HG03457 (cell line): ENCODE results near the gene FMN1.

ENCODE experiments used
- ATAC-seq: cut with Tn5 transposase; IDR thresholded peaks from one replicate; pipeline ENCODE4 v1.9.1; 2021; ENCODE audit warnings: moderate number of reproducible peaks; ENCODE audit not compliant: unreplicated experiment

The FMN1 gene

DNA sequence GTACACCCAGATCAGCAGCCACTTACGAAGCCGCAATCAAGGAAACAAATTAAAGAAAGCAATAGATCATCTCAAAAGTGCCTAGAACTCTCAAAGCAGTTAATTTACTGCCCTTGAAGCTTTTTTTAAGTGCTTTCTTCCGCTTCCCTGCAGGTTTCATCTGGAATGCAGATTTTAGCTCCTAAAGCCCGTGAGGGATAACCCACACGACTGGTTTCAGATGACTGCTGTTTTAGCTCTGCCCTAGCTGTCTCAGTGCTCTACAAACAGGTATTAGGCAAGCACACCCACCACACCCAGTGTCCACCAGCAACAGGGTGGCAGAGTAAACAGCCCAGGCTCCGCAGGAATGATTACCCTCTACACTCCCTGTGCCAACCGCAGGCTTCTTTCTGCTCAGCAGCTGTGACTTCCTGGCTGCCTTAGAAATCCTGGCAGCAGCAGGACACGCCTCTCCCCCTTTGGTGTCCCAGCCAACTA, 126.0 kb downstream of the FMN1 start:
- no peak for ATAC-seq

DNA sequence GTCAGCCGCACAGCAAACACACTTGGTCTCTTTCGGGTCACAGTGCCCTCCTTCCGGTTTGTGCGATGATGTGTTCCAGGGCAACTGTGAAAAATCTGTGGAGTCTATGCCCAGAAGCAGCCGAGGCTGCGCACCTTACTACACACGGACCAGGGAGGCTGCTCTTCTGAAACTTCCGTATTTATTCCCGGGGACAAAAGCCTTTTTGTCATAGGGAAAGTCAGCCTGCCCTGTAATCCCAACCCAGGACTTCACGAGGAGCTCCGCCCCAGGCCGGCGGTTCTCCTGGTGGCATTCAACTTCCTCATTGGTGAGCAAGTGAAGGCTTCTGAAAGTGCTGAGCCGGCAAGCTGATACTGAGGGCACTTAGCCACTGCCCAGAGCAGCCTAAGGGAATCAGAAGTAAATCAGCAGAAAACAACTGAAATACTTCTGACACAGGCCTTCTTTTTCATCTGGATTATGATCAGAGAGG, 126.5 kb downstream of the FMN1 start:
- peak; percentile 57 for ATAC-seq

DNA sequence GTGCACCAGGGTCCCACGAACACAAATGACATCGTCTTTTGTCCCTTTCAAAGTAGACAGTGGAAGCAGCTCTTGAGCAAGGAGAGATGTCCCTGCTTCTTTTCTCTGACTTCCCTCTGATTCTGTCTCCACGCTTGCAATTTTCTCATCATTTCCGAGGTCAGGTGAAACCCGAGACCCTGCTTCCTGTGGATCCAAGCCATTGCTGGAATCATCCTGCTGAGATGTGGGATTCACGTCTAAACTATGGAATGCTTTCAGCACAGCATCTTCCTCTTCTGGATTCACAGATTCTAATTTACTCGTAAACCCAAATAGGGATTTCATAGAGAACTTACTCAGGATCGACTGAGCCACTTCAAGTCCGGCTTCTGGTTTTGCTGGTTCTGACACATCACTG, 127.1 kb downstream of the FMN1 start:
- no peak for ATAC-seq

DNA sequence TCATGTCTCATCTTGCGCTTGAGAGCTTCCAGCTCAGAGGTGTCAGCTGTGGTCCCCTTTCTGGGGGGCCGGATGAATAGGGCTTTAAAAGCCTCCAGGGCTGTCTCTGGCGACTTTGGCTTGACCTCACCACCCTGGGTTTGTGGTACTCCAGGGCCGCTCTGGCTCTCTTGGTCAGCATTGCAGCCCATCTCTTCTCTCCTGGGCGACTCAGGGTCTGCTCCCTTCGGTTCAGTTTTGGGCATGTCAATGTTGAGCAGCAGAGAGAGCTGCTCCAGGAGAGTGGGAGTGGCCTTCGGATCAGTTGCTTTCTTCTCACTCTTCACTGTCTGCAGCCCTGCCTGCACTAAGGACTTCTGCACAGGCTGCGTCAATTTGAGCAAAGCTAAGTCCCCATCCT, 127.9 kb downstream of the FMN1 start:
- no peak for ATAC-seq

DNA sequence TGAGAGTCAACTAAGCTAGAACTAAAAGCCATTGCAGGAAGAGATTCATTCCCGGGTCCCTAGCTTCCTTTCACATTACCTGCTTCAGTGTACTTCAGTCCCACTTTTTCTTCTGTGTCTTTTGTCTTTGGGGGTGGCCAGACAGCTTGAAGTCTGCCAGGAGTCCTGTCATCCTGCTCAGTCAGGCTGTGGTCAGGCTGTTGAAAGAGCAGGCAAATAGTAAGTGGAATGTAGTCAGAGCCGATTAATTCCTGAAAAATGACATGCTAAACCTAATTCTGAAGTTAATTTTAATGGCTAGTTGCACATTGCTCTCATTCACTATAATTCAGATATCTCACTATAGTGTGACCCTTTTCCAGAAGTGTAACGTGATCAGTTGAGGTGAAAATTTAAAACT, 129.6 kb downstream of the FMN1 start:
- no peak for ATAC-seq

DNA sequence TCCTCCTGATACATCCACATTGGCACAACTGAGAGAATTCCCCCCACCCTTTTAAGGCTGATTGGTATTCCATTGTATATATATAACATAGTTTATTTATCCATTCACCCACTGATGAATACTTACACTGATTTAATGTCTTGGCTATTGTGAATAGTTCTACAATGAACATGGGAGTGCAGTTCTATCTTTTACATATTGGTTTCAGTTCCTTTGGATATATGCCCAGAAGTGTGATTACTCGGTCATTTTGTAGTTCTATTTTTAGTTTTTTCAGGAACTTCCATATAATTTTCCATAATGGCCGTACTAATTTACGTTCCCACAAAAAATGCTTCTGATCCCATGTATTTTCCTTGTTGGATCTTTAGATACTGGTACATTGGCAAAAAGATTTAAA, 135.3 kb downstream of the FMN1 start:
- no peak for ATAC-seq

DNA sequence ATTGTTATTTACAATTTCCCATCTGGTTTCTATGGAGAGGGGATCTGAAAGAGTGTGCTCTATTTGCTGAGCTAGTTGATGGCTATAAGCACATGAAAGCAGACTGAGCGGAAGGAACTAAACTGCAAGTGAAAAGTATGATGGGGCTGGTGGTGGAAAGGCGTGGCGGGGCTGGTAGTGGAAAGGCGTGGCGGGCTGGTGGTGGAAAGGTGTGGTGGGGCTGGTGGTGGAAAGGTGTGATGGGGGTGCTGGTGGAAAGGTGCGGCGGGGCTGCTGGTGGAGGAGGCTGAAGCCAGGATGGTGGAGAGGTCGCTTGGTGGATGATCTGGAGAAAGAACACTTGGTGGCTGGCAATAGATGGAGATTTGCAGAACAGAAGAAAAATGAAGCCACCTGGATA, 136.7 kb downstream of the FMN1 start:
- no peak for ATAC-seq

DNA sequence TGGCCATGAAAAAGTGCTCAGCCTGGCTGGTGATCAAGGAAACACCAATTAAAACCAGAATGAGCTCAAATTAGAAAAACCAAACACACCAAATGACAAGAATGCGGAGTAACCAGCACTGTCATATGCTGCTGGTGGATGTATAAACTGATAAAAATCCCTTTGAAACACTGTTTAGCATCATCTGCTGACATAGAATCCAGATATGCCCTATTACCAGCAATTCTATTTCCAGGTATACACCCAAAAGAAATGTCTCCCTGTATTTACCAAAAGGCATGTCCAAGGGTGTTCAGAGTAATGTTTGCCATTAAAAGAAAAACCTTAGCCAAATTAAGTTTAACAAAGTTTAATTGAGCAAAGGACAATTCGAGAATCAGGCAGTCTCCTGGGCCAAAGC, 138.6 kb downstream of the FMN1 start:
- no peak for ATAC-seq

DNA sequence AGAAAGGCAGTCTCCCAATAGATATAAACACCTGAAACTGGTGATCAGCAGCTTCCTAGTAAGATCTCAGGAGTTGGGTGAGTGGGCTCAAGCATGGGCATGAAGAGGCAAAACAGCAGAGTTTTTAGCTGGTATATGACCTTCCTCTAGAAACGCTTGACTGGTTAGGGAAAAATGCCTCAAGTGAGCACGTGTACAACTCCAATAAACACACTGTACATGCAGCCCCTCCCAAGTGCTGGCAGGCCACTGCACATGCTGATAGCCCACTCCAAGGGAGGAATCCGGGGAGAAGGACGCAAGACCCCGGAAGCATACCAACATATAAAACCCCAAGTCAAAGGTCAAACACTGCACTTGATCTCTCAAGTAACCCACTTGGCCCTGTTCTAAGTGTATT, 143.0 kb downstream of the FMN1 start:
- ATAC-seq: no peak

DNA sequence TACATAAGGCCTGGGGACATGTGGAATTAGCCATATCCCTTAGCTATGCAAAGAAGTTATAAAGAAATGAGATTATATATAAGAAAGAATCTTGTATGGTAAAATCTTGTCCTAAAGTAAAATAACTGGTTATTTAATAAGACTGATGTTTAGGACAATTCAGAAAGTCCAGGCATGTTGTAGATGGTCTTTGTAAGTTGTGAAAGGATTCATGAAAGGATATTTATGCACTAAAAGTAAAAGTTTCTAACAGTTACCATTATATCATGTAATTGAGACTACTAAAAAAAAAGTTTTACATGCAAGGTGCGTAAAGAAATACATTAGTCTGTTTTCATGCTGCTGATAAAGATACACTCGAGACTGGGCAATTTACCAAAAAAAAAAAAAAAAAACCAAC, 146.3 kb downstream of the FMN1 start:
- ATAC-seq: no peak

DNA sequence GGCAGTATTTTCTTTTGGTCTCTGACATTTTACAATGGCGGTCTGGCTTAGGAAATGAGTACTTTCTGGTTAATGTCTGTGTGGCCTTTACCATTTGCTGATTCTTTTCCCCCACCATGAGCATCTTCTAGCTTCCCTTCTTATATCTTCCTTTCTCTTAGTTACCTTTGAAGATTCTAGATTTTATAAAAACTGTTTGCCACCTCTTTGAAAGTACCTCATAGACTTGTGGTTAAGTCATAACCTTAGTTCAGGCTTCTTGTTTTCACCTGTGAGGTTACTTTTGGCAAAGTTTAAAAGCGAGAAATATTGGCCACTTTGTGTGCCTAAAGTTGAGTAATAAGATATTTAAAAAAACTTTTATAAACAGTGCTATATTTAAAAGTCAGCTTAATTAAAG, 147.4 kb downstream of the FMN1 start:
- no peak for ATAC-seq

DNA sequence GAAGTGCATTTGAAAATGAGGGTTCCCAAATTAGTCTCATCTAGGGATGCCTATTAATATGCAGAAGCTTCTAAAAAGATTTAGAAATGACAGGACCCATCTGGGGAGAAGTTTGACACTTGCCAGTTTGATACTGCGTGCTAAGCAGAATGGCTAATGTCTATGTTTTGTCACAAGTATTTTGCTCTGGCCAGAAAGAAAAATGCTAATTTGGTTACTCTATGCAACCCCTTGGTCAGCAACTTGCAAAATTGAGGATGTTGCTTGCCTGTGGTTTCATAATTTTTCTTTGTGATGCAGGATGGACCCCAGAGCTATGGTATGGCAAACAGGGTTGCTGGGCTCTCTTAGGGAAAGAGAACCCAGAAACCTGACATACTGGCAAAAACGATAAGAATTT, 148.2 kb downstream of the FMN1 start:
- no peak for ATAC-seq

DNA sequence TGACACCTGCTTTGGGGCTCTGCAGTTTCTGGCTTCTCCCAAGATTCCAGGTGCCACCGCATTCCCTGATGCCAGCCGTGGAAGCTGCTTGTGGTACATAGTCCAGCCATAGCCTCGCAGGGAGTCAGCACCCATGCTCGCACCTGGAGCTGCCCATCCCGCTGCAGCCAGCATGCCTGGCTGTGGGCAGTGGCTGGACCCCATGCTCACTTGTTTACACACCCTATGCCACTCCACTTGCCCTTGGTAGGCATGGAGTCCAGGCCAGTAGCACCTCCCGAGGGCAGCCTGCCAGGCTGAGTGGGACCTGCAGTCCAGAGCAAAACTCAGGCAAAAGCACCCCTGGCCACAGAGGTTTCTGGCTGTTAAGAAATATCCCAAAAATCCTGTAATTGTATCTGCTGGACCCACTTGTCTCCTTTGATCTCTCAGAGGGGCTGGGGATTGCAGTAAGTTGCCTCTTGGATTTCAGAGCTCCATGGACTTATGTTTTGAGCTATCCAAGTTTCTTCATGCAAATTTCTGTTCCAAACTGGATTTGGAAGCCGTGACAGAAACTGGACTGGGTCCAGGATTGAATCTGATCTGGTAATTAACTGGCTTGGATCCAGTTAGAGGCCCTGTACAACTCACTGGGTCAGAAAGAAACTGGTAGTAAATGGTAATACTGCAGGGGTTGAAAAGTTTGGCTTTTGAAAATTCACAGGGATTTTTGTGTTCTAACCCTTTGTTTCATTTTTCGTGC, 149.3 kb downstream of the FMN1 start:
- ATAC-seq: no peak

DNA sequence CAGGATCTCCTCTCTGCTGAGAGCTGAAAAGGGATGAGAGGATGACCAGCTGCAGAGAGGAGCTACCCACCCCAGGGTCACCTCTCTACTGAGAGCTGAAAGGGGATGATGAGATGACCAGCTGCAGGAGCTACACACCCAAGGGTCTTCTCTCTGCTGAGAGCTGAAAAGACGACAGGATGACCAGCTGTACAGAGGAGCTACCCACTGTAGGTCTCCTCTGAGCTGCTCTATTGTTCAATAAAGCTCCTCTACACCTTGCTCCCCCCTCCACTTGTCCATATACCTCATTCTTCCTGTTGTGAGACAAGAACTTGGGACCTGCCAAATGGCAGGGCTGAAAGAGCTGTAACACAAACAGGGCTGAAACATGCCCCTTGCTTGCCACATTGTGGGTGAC, 149.9 kb downstream of the FMN1 start:
- ATAC-seq: no peak

DNA sequence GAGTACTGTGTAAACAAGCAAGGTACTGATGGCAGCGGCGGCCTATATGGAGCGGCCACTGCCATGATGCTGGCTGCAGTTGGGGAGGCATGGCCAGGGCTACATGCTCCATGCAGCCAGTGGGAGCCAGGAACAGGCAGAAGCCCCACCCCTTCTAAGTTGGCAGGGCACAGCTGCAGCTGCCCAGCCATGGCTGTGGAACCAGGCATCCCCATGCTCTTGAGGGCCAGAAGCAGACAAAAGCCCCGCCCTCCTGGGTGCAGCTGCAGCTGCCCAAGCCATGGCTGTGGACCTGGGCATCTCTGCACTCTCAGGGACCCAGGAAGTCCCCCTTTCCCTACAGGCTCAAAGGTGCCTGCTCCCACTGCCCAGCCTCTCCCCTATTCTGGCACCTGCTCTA, 150.9 kb downstream of the FMN1 start:
- ATAC-seq: no peak

DNA sequence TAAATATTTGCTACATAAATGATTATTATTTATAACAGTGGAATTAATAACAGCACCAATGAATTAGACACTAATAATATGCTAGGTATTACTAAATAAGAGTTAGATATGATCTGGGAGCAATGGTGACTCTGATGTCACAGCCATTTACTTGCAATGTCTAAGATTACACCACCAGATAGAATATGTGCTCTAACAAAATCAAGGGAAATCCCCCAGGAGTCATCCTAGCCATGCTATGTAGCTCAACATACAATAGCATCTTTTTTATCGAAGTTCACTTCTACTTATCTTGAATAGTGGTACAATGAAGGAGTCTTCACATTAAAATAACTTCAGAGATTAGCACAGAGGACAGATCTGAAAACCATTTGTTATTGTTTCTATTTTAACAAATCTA, 154.0 kb downstream of the FMN1 start:
- ATAC-seq: no peak

DNA sequence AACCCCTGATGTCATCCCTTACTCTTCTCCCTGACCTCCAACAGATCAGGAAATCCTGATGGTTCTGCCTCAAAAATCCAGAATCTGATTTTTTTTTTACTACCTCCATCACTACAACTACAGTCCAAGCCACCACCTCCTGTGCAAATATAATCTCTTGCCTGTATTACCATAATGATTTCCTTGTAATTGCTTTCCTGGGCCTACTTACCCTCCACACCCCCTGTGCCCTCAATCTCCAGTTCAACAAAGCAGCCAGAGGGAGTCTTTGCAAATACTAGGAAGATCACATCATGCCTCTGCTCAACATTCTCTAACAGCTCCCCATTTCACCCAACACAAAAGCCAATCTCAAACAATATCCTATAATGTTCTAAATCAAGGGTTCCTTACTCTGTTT, 159.9 kb downstream of the FMN1 start:
- no peak for ATAC-seq

DNA sequence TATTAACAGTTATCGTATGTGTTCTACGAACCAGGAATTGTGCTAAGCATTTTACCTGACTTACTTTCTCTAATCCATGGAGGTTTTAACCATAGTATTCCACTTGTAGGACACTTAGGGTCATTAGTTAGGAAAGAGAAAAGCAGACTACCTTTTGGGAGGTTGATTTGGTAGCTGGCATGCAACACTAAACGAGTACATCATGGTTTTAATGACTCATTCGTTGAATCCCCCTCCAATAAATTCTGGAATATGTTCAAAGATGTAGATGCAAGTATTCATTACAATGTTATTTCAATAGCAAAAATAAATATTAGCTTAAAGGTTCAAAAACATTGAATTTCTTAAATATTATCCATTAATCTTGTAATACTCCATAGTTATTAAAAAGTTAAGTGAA, 162.5 kb downstream of the FMN1 start:
- ATAC-seq: no peak

DNA sequence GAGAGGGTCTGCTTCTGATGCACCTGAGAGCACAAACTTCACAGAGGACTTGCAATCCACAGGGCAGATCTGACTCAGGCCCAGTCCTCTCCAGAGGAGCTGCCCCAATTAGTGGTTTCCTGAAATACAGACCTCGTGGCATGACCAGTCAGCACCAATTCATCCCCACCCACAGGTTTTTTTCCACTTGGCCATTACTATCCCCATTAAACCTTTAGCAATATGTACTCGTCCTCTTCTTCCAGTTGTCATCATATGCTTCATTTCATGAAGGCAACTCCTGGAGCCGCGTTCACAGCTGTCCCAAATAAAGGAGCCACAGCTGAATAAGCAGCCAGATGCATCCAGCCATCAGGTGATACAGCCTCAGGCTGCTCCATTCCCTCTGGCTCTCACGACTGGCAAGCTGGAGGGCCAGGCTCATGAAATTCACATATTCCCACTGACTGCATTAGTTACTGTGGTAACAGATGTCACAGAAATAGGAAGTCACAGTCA, 163.1 kb downstream of the FMN1 start:
- ATAC-seq: no peak

DNA sequence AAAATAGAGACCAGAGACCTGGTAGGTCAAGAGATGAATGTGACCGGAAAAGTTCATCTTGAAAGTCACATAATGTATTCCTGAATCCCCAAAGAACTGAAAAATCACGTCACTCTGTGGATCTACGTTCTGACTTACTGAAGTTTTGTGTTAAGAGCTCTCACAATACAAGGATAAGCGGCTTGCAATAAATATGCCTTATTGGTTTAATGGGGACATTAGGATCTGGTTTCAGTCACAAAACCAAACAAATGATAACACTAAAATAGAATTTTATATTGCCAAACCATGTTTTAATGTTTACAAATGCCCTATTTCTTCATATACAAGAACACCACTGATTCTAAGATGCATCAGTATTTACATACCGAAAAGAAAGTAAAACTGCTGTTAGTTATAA, 164.2 kb downstream of the FMN1 start:
- ATAC-seq: no peak

DNA sequence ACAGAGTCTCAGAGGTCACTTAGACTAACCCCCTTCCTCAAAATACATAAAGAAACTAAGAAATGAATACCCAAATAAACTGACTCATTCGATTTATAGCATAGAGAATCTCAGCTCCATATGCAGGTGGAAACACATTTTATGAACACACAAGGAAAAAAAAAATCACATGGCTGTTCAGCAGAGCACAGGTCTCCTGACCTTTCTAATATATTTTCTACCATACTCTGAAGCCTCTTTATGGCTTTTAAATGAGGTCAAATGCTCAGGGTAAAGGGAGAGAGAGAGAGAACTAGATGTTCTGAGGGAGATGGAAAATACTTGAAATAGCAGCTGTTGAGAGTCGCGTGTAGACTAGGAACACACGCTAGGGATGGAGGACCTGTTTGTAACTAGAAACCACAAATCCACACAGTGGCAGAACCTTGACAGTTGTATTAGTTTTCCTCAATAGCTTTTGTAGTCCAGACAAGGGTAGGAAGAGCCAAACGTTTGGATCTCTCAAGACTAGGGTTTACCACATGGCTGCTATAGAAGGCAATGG, 165.3 kb downstream of the FMN1 start:
- ATAC-seq: no peak

DNA sequence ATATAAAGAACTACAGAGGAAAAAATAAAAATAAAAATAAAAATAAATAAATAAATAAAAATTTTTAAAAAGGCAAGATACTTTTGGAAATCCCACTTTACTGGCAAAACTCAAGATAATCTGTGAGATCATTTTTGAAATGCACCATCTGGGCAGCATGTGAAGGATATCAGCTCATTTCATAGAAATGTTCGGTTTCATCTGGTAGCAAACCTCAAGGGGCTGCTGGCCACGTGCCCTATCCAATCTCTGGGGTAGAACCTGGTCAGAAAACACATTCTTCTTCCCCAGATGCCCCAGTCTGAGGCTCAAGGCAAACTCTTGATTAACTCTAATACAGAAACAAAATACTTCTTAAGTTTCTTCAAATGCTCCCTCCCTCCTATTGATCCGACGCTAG, 166.0 kb downstream of the FMN1 start:
- no peak for ATAC-seq
